SU-DHL-6 (cell line): ENCODE measurements around the gene ALPI.

Experiments
- H2AFZ ChIP-seq: fragments of 200-600 bp; sonication (generic); 2 replicates; pipeline ENCODE4 v1.6.1; 2014; ENCODE audit warnings: low read depth, mild to moderate bottlenecking, moderate library complexity, mixed read lengths, antibody characterized with exemption, low read length; ENCODE audit not compliant: severe bottlenecking
- H3F3A ChIP-seq: fragments of 200-600 bp; shearing (Covaris generic); 2 replicates; pipeline ENCODE4 v1.6.0; 2016; ENCODE audit warnings: antibody characterized with exemption, mild to moderate bottlenecking; ENCODE audit not compliant: insufficient read depth
- H3K27ac ChIP-seq: fragments of 200-600 bp; sonication (generic); 2 replicates; pipeline ENCODE4 v1.5.1; 2016; ENCODE audit warnings: low read depth, mild to moderate bottlenecking, low read length, moderate library complexity, mixed read lengths
- H3K27me3 ChIP-seq: fragments of 200-600 bp; sonication (generic), shearing (Covaris generic); 2 replicates; pipeline ENCODE4 v1.6.0; 2014; ENCODE audit warnings: mild to moderate bottlenecking, low read length
- H3K36me3 ChIP-seq: fragments of 200-600 bp; sonication (generic); 2 replicates; pipeline ENCODE4 v1.6.1; 2014; ENCODE audit warnings: mild to moderate bottlenecking, low read length, mixed read lengths
- H3K4me2 ChIP-seq: fragments of 300-600, 200-600 bp; shearing (Covaris generic), sonication (generic); 2 replicates; pipeline ENCODE4 v1.6.0; 2014; ENCODE audit warnings: low read length, low read depth, mild to moderate bottlenecking; ENCODE audit not compliant: poor library complexity, severe bottlenecking
- H3K4me3 ChIP-seq: fragments of 200-600 bp; sonication (generic); 2 replicates; pipeline ENCODE4 v1.5.1; 2014; ENCODE audit warnings: antibody characterized with exemption, low read length, mild to moderate bottlenecking, mixed read lengths; ENCODE audit not compliant: insufficient read depth, poor library complexity, severe bottlenecking
- H3K79me2 ChIP-seq: fragments of 200-600 bp; sonication (generic); 2 replicates; pipeline ENCODE4 v1.6.1; 2014; ENCODE audit warnings: mild to moderate bottlenecking, low read length, moderate library complexity; ENCODE audit not compliant: insufficient read depth
- H3K9ac ChIP-seq: fragments of 200-600 bp; sonication (generic); 2 replicates; pipeline ENCODE4 v1.7.0; 2014; ENCODE audit warnings: mild to moderate bottlenecking, low read length
- H3K9me2 ChIP-seq: fragments of 200-600 bp; sonication (generic); replicated peaks from 2 replicates; pipeline ENCODE4 v1.6.1; 2014; ENCODE audit warnings: low read length; ENCODE audit not compliant: insufficient read depth
- H3K9me3 ChIP-seq: fragments of 200-600 bp; sonication (generic); 2 replicates; pipeline ENCODE4 v1.6.1; 2014; ENCODE audit warnings: low read length, mixed read lengths; ENCODE audit not compliant: insufficient read depth
- H4K20me1 ChIP-seq: fragments of 200-600 bp; sonication (generic); 2 replicates; pipeline ENCODE4 v1.6.1; 2014; ENCODE audit warnings: low read depth, mild to moderate bottlenecking, antibody characterized with exemption, low read length, moderate library complexity, mixed read lengths
- CTCF ChIP-seq: fragments of 200-600 bp; sonication (generic); IDR thresholded peaks from one replicate; pipeline ENCODE4 v1.5.1; 2017; ENCODE audit warnings: antibody characterized with exemption, mild to moderate bottlenecking, low read length, moderate library complexity; ENCODE audit not compliant: insufficient read depth, poor library complexity, severe bottlenecking
- EZH2phosphoT487 ChIP-seq: fragments of 200-600 bp; sonication (generic), shearing (Covaris generic); conservative IDR thresholded peaks from 2 replicates; pipeline ENCODE4 v1.6.1; 2018; ENCODE audit warnings: mild to moderate bottlenecking, antibody characterized with exemption, low read length, moderate library complexity, mixed read lengths

The ALPI gene

DNA sequence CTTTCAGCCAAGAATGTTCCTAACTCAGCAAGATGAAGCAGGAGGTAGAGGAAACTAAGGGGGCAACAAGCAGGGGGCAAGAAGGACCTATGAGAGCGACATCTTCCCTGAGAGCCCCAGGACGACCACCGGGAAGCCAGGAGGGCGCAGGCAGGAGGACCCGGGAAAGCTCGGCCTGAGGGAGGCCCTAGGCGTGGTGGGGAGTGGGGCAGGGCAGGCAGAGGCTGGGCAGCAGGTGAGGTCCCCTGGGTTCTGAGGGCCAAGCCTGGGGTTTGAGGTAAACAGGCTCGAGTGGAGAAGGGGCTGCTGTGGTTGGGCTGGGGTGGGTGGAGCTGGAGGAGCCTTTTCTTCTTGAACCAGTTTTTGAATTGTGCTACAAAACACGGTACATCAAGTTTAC, 1.3 kb upstream of the ALPI start:
- no peaks in the 10 kb centered on the region for H3K27me3 ChIP-seq
- H3K9me2 ChIP-seq, result no peaks in the 10 kb centered on the region
- H3K9ac ChIP-seq, result no peak overlapping the region
- no peaks in the 10 kb centered on the region for H3K36me3 ChIP-seq
- H3K27ac ChIP-seq, result no peak overlapping the region
- H2AFZ ChIP-seq, result no peak overlapping the region
- no peaks in the 10 kb centered on the region for H3K79me2 ChIP-seq
- H3K4me2 ChIP-seq, result no peak overlapping the region
- no peak for TF ChIP-seq EZH2phosphoT487
- TF ChIP-seq CTCF, result no peak
- no peaks in the 10 kb centered on the region for H4K20me1 ChIP-seq
- no peak overlapping the region for H3K4me3 ChIP-seq
- H3K9me3 ChIP-seq, result no peaks in the 10 kb centered on the region
- no peaks in the 10 kb centered on the region for H3F3A ChIP-seq

GRCh38 chr2:232456296-232457120, 555 bp downstream of the ALPI start:
- Histone ChIP-seq H2AFZ (no peak overlapping the region), H3K4me2 (no peak overlapping the region), H3K36me3 (no peaks in the 10 kb centered on the region), H3K9me3 (no peaks in the 10 kb centered on the region), H3K79me2 (no peaks in the 10 kb centered on the region), H3F3A (no peaks in the 10 kb centered on the region), H3K4me3 (no peak overlapping the region), H3K27me3 (no peaks in the 10 kb centered on the region), H4K20me1 (no peaks in the 10 kb centered on the region), H3K9ac (no peak overlapping the region), H3K27ac (no peak overlapping the region), H3K9me2 (no peaks in the 10 kb centered on the region)
- TF ChIP-seq EZH2phosphoT487 (no peak), CTCF (no peak)

DNA sequence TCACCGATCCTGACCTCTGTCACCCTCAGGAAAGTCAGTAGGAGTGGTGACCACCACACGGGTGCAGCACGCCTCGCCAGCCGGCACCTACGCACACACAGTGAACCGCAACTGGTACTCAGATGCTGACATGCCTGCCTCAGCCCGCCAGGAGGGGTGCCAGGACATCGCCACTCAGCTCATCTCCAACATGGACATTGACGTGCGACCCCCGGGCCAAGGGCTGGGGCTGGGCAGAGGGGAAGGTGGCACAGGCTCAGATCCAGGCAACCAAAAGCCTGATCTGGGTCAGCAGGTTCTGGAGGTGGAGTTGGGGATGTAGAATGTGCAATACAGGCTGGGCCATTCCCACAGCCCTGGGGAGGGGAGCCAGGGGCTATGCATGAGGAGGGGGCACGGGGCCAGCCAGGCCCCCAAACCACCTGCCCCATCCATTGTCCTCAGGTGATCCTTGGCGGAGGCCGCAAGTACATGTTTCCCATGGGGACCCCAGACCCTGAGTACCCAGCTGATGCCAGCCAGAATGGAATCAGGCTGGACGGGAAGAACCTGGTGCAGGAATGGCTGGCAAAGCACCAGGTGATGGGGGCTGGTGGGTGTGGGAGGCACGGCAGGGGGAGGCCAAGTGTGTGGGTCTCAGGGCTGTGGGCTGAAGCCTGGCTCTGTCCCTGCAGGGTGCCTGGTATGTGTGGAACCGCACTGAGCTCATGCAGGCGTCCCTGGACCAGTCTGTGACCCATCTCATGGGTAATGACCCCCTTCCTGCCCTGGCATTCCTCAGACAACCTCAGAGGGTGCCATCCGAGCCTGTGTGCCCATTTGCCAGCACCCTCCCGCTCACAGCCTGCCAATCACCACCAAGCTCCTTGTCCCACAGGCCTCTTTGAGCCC, 1.4 kb downstream of the ALPI start:
- H3K4me3 ChIP-seq, result no peak overlapping the region
- TF ChIP-seq CTCF (no peak), EZH2phosphoT487 (no peak)
- H3K27me3 ChIP-seq, result no peaks in the 10 kb centered on the region
- H3K9ac ChIP-seq, result no peak overlapping the region
- no peak overlapping the region for H2AFZ ChIP-seq
- H3K4me2 ChIP-seq, result no peak overlapping the region
- H3K79me2 ChIP-seq, result no peaks in the 10 kb centered on the region
- no peaks in the 10 kb centered on the region for H3F3A ChIP-seq
- H3K9me3 ChIP-seq, result no peaks in the 10 kb centered on the region
- H4K20me1 ChIP-seq, result no peaks in the 10 kb centered on the region
- no peaks in the 10 kb centered on the region for H3K36me3 ChIP-seq
- H3K27ac ChIP-seq, result no peak overlapping the region
- no peaks in the 10 kb centered on the region for H3K9me2 ChIP-seq
